Retinal pigment epithelial cell (primary cell): ENCODE data around the gene PTPRN2.
"Not testable (repeated sequence)": the region's sequence is repeated elsewhere in the genome, so short reads cannot be mapped to it uniquely, and the experiment has no call there.

Experiments used
- DNase-seq: peaks from one replicate; pipeline ENCODE4 v3.0.0-alpha.2; 2010; ENCODE audit warnings: low read depth
- H3K4me3 ChIP-seq: 2 replicates; pipeline ENCODE4 v1.5.1; 2011; ENCODE audit warnings: mild to moderate bottlenecking, low read length, control low read depth, moderate library complexity
- CTCF ChIP-seq: conservative IDR thresholded peaks from 2 replicates; pipeline ENCODE4 v1.5.1; 2011; ENCODE audit warnings: low read depth, low read length, control low read depth, inconsistent platforms

PTPRN2 gene

GRCh38 chr7:157782041-157782440 is 805.6 kb downstream of the PTPRN2 start:
- DNase-seq = no peak
- TF ChIP-seq CTCF = no peak

GRCh38 chr7:157780721-157781120 is 806.9 kb downstream of the PTPRN2 start:
- DNase-seq = no peak
- no peak overlapping the region for H3K4me3 ChIP-seq
- TF ChIP-seq CTCF = no peak

More at GRCh38 chr7:157782041-157782440, 805.6 kb downstream of the PTPRN2 start:
- H3K4me3 ChIP-seq = no peak overlapping the region

- TF ChIP-seq CTCF = no peak
- no peak for DNase-seq
- H3K4me3 ChIP-seq = no peak overlapping the region
Measured at GRCh38 chr7:157780312-157780711, 807.3 kb downstream of the PTPRN2 start.

GRCh38 chr7:157779206-157779605 is 808.4 kb downstream of the PTPRN2 start:
- TF ChIP-seq CTCF = no peak
- DNase-seq = no peak
- no peak overlapping the region for H3K4me3 ChIP-seq

- not testable (repeated sequence) for DNase-seq, H3K4me3 ChIP-seq
Measured at GRCh38 chr7:157777194-157777762, 810.3 kb downstream of the PTPRN2 start.

- DNase-seq = no peak
- no peak for TF ChIP-seq CTCF
- H3K4me3 ChIP-seq = no peak overlapping the region
Measured at GRCh38 chr7:157775560-157776332, 811.9 kb downstream of the PTPRN2 start.

GRCh38 chr7:157775021-157775559 is 812.5 kb downstream of the PTPRN2 start:
- DNase-seq = no peak
- TF ChIP-seq CTCF = no peak
- no peak overlapping the region for H3K4me3 ChIP-seq
